GM12872 (cell line): Measurements from ENCODE around the gene BMP6.

Experiments
- CTCF ChIP-seq: IDR thresholded peaks from 3 replicates; pipeline ENCODE4 v1.5.1; 2011; ENCODE audit warnings: low read depth, mild to moderate bottlenecking, low read length, moderate library complexity; ENCODE audit not compliant: insufficient read depth

The BMP6 gene

GRCh38 chr6:7720346-7720745, 5.6 kb upstream of the BMP6 start:
- TF ChIP-seq CTCF = no peak

- peak; percentile 22; the same call in 1 of the 3 replicates for TF ChIP-seq CTCF
Measured at GRCh38 chr6:7721649-7722048, 4.2 kb upstream of the BMP6 start.

- peak; percentile 70 for TF ChIP-seq CTCF
Measured at GRCh38 chr6:7723041-7723447, 2.9 kb upstream of the BMP6 start.

- TF ChIP-seq CTCF = no peak
Measured at GRCh38 chr6:7723554-7723953, 2.3 kb upstream of the BMP6 start.

GRCh38 chr6:7725412-7725811, 487 bp upstream of the BMP6 start:
- no peak for TF ChIP-seq CTCF

GRCh38 chr6:7726416-7727085, 652 bp downstream of the BMP6 start:
- TF ChIP-seq CTCF = no peak

GRCh38 chr6:7727086-7727945, 1.4 kb downstream of the BMP6 start:
- no peak for TF ChIP-seq CTCF
